Sigmoid colon (tissue), 3 donors: ENCODE data around the gene SLC25A13.

Experiments
- CTCF ChIP-seq, 4 experiments: fragments of 450-650 bp in 3 of 4; fragments of 200-600 bp in 1 of 4; IDR thresholded peaks; one replicate each; pipeline ENCODE4 v1.5.1; 2016 to 2019; ENCODE audit warnings: antibody characterized with exemption in 4 of 4, mild to moderate bottlenecking in 3 of 4, moderate library complexity in 2 of 4
- POLR2A ChIP-seq, 2 donors: fragments of 450-650 bp; IDR thresholded peaks; one replicate each; pipeline ENCODE4 v1.6.1; 2016; ENCODE audit warnings: antibody characterized with exemption in 2 of 2, mild to moderate bottlenecking in 2 of 2, moderate library complexity in 2 of 2

GRCh38 chr7:96308950-96309263 lies 13.0 kb downstream of the SLC25A13 start:
- TF ChIP-seq CTCF (IDR thresholded peaks at IDR 0.05): no peak
- no peak for TF ChIP-seq POLR2A (IDR thresholded peaks at IDR 0.05)
